Left ventricle myocardium inferior (tissue), 1 donor: Measurements from ENCODE around the gene TIMM10B. TPM values are rescaled to one million over a fixed set of nuclear protein-coding genes. Genes with fewer than 3 reads are reported as not detected.

Experiments
- DNase-seq: peaks from one replicate; pipeline ENCODE4 v3.0.0-alpha.2; 2020
- H3K27ac ChIP-seq: fragments of 200-600 bp; replicated peaks from 2 replicates; pipeline ENCODE4 v1.8.0; 2021
- H3K27me3 ChIP-seq: fragments of 200-600 bp; 2 replicates; pipeline ENCODE4 v1.8.0; 2021; ENCODE audit warnings: low read depth
- H3K36me3 ChIP-seq: fragments of 200-600 bp; 2 replicates; pipeline ENCODE4 v1.8.0; 2021
- H3K4me1 ChIP-seq: fragments of 200-600 bp; 2 replicates; pipeline ENCODE4 v1.8.0; 2021
- H3K4me3 ChIP-seq: fragments of 200-600 bp; 2 replicates; pipeline ENCODE4 v1.8.0; 2021; ENCODE audit warnings: mild to moderate bottlenecking, moderate library complexity
- H3K9me3 ChIP-seq: fragments of 200-600 bp; replicated peaks from 2 replicates; pipeline ENCODE4 v1.8.0; 2021
- CTCF ChIP-seq: fragments of 200-600 bp; IDR thresholded peaks from 2 replicates; pipeline ENCODE4 v1.8.0; 2021; ENCODE audit warnings: antibody characterized with exemption, mild to moderate bottlenecking, borderline replicate concordance
- intact Hi-C: fragments of 100-400 bp; cut with micrococcal nuclease; formaldehyde crosslinking; loops from one replicate; pipeline ENCODE4 v1.11.0; 2022
- total RNA-seq: library from RNA; stranded (reverse); fragmentation: NEBNext Ultra II Directional; extraction: Animal tissue kit (Norgen Biotek cat#: 25700); gene quantifications from one replicate; pipeline ENCODE4 v1.2.1, GENCODE V29; 2021
- donor health status: DM: no; HTN: yes; CAD: no; lungs with severe emphysema.

Gene TIMM10B
- total RNA-seq, 1 donor from 2014 or later = 17.9 TPM

GRCh38 chr11:6438979-6439571, 42.2 kb upstream of the TIMM10B start:
- no peak overlapping the region for H3K27ac ChIP-seq
- H3K36me3 ChIP-seq = no peaks in the 10 kb centered on the region
- intact Hi-C loops = no loop called here
- H3K4me1 ChIP-seq = no peaks in the 10 kb centered on the region
- H3K27me3 ChIP-seq = no peaks in the 10 kb centered on the region
- TF ChIP-seq CTCF = peak; percentile 74
- no peak overlapping the region for H3K4me3 ChIP-seq
- no peaks in the 10 kb centered on the region for H3K9me3 ChIP-seq
- DNase-seq = no peak

GRCh38 chr11:6440906-6441358, 40.4 kb upstream of the TIMM10B start, which contains the start of gene HPX:
Gene HPX, minus strand, starts transcription at chr11:6440987. Its CDS starts 24 bp downstream, at chr11:6440963.
- Histone ChIP-seq H3K4me3 (no peak within 1 kb of the TSS), H3K36me3 (no peaks in the 10 kb centered on the region), H3K27ac (no peak within 1 kb of the TSS), H3K27me3 (no peaks in the 10 kb centered on the region), H3K9me3 (no peaks in the 10 kb centered on the region), H3K4me1 (no peaks in the 10 kb centered on the region)
- intact Hi-C loops = loop anchor here (5.0 to 10.0 kb wide), 2 partner anchors 54 to 64 kb away; partner anchors contain the start of gene DNHD1
- TF ChIP-seq CTCF = no peak
- DNase-seq = no peak

- Histone ChIP-seq H3K9me3 (no peaks in the 10 kb centered on the region), H3K4me3 (no peak overlapping the region), H3K27me3 (no peaks in the 10 kb centered on the region), H3K27ac (no peak overlapping the region), H3K4me1 (no peaks in the 10 kb centered on the region), H3K36me3 (peaks cover under 1% of the 10 kb centered on the region)
- intact Hi-C loops = loop anchor here (5.0 to 10.0 kb wide), 2 partner anchors 52 to 65 kb away; partner anchors contain the start of gene DNHD1
- no peak for DNase-seq
- no peak for TF ChIP-seq CTCF
These were observed 38.9 kb upstream of the TIMM10B start for GRCh38 chr11:6442441-6442840.

- peak; percentile 87 for TF ChIP-seq CTCF
- DNase-seq = peak; percentile 44
- Histone ChIP-seq H3K9me3 (no peaks in the 10 kb centered on the region), H3K27ac (no peak overlapping the region), H3K36me3 (peaks cover 10% of the 10 kb centered on the region), H3K4me1 (no peaks in the 10 kb centered on the region), H3K27me3 (no peaks in the 10 kb centered on the region), H3K4me3 (no peak overlapping the region)
- intact Hi-C loops = loop anchor here (5.0 to 10.0 kb wide), 2 partner anchors 51 to 66 kb away; partner anchors contain the start of gene DNHD1
These were observed 37.9 kb upstream of the TIMM10B start for GRCh38 chr11:6443269-6444003.

GRCh38 chr11:6448574-6448973, 32.7 kb upstream of the TIMM10B start:
- DNase-seq = no peak
- no peaks in the 10 kb centered on the region for H3K4me1 ChIP-seq
- H3K4me3 ChIP-seq = no peak overlapping the region
- peaks cover 50% of the 10 kb centered on the region for H3K36me3 ChIP-seq
- intact Hi-C loops = loop anchor here (10.0 kb wide), 1 partner anchor 46 kb away; the partner anchor contains the start of gene DNHD1
- H3K9me3 ChIP-seq = no peaks in the 10 kb centered on the region
- H3K27me3 ChIP-seq = no peaks in the 10 kb centered on the region
- H3K27ac ChIP-seq = no peak overlapping the region
- TF ChIP-seq CTCF = no peak
